Erythroblast (primary cell): ENCODE measurements around the gene MGAT5.

Experiments used
- GATA1 ChIP-seq: IDR thresholded peaks from 2 replicates; pipeline ENCODE4 v1.6.1; 2011; ENCODE audit warnings: low read depth, mild to moderate bottlenecking, control low read depth, low read length, moderate library complexity
- POLR2A ChIP-seq: IDR thresholded peaks from 2 replicates; pipeline ENCODE4 v1.6.1; 2011; ENCODE audit warnings: mild to moderate bottlenecking, low read length

DNA sequence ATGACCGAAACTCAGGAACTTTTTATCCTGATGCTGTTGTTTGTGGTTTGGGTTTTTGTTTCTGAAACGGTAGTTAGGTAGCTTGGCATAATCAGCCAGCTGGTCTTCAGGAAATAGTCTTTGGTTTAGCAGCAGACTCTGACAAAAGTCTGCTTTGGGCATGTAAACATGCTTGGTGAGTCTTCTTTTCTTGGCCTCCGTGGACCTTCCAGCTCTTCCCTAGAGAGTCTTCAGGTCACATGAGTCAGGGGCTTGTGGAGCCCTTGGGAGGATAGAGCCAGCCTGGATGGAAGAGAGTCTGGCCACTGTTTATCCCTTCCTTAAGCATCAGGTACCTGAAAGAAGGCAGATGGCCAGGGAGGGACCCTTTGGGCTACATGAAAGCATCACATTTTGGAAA is 154.5 kb downstream of the MGAT5 start:
- TF ChIP-seq POLR2A (no peak), GATA1 (no peak)
